GM19324 (cell line): ENCODE measurements around the gene SYT8.
"Not testable (repeated sequence)": the region's sequence is repeated elsewhere in the genome, so short reads cannot be mapped to it uniquely, and the experiment has no call there.

ENCODE experiments used
- ATAC-seq: cut with Tn5 transposase; IDR thresholded peaks from one replicate; pipeline ENCODE4 v1.9.1; 2021; ENCODE audit warnings: mild to moderate bottlenecking, moderate library complexity; ENCODE audit not compliant: unreplicated experiment, low FRiP score

Gene SYT8

DNA sequence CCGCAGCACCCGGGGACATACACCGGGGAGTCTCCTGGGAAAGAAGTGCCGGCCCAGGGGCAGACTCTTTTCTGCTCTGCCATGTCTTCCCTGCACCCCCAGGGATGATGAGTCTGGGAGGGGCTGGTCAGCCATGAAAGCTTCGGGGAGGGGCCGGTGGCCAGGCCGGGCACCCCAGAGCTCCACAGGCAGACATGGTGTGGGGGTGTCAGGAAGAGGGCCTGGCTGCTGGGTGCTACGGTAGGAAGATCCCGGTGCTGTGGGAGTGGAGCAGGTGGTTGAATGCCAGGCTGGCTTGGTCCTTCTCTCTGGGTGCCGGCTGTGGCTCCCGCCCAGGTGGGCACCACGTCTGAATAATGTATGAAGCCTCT, 35.5 kb downstream of the SYT8 start:
- ATAC-seq: no peak

DNA sequence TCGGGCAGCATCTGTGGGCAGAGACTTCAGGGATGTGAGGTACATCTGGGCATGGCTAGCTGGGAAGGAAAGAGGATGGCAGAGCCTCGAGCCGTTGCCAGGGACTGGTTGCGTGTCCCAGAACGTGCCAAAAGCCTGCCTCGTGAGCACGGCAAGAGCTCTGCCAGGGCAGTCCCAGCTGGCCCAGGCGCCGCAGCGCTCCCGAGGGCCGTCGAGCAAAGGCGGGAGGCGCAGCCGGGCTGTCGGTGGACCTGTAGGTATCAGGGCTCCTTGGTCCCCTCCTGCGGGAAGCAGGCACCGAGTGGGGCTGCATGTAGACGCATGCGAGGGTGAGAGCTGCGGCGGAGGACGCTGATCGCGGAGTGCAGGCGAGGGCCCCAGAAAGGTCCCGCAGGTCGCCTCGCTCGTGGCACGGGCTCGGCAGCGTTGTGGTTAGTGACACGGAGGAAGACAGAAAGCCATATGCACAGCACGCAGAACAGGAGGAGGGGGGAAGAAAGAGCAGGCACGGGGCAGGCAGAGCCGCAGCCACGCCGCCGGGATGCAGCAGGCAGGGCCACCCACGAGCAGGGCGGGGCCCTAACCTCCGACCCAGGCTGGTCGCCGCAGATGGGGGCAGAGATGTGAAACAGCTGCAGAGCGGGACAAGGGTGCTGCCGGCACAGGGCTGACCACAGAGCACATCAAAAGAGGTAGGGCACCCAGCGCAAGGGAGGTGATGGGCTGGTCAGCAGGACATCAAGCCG, 36.1 kb downstream of the SYT8 start:
- no peak for ATAC-seq

DNA sequence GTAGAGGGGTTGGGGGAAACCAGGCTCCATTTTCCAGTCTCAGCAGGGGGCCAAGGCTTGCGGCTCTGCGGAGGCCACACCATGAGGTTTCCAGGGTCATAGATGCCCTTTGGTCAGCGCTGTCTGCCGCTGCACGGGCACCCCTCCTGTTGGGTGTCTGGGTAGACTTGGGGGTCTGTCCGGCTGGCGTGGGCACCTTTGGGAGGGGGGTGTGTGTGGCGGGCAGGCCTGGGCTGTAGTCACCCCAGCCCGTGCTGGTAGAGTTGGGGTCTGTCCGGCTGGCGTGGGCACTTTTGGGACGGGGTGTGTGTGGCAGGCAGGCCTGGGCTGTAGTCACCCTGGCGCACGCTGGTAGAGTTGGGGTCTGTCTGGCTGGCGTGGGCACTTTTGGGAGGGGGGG, 36.7 kb downstream of the SYT8 start:
- ATAC-seq: no peak

DNA sequence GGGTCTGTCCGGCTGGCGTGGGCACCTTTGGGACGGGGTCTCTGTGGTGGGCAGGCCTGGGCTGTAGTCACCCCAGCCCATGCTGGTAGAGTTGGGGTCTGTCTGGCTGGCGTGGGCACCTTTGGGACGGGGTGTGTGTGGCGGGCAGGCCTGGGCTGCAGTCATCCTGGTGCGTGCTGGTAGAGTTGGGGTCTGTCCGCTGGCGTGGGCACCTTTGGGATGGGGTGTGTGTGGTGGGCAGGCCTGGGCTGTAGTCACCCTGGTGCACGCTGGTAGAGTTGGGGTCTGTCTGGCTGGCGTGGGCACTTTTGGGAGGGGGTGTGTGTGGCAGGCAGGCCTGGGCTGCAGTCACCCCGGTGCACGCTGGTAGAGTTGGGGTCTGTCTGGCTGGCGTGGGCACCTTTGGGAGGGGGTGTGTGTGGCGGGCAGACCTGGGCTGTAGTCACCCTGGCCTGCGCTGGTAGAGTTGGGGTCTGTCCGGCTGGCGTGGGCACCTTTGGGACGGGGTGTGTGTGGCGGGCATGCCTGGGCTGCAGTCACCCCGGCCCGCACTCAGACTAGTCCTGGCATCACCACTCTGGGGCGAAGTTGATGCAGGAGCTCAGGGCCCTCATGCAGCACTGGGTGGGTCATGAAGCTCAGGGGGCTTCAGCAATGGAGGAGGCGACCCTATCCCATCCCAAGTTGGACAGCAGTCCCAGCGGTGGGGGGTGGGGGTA, 37.6 kb downstream of the SYT8 start:
- no peak for ATAC-seq

DNA sequence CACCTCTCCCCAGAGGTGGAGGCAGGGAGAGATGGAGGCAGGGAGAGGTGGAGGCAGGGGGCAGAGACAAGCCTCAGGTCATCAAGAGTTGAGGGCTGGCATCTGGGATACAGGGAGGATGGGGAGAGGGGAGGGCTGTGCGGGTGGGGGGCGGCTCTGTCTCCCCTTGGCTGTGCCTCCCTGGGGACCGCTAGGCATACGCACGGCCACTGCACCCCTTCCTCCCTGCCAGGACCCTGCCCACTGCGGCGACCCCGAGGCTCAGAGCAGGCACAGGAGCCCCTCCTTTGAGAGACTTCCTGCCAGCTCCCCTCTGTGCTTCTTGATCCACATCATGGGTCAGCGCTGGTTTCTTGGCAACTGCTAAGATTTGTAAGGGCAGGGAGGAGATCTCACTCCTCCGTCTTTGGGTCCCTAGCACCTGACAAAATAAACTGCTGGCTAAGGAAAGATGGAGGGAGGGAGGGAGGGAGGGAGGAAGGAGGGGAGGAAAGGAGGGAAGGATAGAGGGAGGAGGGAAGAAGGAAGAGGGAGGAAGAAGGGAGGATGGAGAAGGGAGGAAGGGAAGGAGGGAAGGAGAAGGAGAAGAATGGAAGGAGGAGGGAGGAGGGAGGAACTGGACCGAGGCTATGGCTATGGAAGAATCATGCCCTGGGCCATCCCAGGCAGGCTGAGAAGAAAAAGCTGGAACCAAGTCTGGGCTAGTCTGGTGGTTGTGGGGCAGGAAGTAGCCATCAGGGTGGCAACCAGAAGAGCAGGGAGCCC, 38.4 kb downstream of the SYT8 start:
- ATAC-seq: no peak

DNA sequence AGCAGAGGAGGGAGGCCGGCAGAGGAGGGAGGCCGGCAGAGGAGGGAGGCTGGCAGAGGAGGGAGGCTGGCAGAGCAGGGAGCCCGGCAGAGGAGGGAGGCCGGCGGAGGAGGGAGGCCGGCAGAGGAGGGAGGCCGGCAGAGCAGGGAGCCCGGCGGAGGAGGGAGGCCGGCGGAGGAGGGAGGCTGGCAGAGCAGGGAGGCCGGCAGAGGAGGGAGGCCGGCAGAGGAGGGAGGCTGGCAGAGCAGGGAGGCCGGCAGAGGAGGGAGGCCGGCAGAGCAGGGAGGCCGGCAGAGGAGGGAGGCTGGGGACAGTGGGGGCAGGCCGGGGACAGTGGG, 39.0 kb downstream of the SYT8 start:
- not testable (repeated sequence) for ATAC-seq

DNA sequence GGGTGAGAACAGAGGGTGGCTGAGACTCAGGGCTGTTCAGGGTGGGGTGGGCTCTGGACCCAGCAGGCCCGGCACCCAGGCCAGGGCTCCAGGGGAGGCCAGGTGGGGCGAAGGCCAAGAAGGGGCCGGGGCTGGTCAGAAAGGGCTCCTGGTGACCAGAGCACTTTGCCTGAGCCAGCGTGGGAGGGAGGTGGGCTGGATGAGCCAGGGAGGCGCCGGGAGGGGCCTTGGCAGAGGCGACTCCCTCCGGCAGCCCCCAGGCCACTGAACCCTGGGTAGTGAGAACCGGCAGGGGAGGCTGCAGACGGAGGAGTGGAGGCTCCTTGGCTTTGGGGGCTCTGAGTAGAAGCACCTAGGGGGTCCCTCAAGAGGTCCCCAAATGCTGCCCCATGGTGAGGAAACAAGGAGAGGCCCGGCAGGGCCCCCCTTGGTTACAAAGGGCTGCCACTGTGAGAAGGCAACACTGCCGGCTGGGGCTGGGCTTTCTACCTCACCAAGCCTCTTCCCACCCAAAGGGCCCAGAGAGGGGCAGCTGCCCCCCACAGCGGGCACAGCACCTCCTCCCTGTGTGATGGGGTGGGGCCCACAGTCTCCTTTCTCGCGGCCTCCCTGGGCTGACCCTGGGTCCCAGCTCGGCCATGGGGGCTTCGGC, 39.8 kb downstream of the SYT8 start:
- ATAC-seq: not testable (repeated sequence)

DNA sequence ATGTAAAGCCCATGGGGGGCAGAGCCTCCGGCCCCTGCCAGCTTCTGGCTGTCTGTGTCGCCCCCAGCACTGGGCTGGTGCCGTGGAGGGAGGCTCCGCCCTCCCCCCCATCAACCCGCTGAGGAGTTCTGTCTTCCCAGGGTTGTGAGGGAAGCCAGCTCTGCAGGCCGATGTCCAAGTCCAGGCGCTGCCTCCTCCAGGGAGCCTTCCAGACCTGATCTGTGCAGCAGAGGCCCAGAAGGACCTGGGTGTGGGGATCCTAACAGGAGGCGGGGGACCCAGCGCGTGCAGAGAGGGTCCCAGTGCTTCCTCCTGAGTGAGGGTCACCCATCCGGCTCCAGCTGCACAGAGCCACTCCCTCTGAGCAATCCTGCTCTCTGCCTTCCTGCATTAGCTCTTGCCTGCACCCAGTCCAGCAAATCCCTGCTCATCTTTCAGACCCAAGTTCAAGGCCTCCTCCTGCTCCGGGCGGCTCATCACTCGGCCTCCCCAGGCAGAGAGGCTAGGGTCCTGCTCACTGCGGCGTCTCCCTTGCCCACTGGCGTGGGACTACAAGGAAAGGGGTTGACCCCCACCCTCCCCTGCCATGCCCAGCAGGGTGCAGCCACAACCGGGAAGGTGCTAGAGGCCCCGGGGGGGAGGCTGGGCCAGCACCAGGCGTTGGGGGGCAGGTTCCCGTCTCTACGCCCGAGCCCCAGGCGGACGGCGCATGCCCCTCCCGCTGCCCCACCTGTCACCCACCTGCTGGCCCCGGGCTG, 40.5 kb downstream of the SYT8 start:
- no peak for ATAC-seq

DNA sequence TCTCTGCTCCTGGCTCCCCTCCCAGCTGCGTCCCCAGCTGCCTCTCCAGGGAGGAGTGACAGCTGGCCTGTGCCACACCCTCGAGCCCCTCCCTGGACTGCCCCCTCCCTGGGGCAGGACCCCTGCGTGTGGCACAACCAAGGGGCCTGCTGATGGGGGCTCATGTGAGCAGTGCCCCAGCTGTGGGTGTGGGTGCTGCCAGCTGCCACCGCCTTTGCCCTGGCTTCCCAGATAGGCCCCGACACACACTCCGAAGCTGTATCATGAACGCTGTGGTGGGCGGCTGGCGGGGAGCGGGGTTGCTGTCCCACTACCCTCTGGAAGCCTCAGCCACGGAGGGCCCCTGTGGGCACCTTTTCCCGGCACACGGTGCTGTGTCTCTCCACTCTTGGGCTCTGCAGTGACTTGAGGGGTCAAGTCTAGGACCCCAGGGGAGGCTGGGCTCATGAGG, 41.1 kb downstream of the SYT8 start:
- not testable (repeated sequence) for ATAC-seq

DNA sequence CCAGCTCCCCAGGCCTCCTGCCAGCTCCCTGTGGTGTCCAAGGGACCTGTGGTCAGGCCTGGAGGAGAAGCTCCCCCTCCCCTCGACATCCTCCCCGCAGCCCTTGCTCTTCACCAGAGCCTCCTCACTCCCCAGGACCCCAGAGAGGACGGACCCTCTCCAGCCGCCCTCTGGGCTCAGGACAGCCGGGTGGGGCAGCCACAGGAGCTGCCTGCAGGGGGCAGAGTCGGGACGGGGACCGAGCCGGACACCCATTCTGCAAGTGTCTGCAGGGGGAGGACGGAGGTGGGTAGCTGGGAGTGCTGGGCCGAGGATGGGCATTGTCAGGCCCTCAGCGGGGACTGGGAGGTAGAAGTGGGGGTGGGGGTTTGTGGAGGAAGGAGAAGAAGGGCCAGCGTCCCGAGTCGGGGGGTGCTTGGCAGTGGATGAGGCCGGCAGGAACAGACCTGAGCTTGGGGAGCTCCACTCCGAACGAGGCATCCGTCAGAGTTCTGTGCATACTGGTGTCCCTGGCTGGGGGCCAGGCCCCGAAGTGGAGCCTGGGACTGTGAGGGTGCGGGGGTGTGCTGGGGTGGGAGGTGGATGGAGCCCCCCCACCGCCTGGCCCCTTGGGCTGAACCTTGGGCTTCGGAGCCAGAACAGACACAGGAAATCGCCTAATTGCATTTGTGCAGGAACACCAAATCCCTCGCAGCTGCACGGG, 41.7 kb downstream of the SYT8 start:
- ATAC-seq: no peak

DNA sequence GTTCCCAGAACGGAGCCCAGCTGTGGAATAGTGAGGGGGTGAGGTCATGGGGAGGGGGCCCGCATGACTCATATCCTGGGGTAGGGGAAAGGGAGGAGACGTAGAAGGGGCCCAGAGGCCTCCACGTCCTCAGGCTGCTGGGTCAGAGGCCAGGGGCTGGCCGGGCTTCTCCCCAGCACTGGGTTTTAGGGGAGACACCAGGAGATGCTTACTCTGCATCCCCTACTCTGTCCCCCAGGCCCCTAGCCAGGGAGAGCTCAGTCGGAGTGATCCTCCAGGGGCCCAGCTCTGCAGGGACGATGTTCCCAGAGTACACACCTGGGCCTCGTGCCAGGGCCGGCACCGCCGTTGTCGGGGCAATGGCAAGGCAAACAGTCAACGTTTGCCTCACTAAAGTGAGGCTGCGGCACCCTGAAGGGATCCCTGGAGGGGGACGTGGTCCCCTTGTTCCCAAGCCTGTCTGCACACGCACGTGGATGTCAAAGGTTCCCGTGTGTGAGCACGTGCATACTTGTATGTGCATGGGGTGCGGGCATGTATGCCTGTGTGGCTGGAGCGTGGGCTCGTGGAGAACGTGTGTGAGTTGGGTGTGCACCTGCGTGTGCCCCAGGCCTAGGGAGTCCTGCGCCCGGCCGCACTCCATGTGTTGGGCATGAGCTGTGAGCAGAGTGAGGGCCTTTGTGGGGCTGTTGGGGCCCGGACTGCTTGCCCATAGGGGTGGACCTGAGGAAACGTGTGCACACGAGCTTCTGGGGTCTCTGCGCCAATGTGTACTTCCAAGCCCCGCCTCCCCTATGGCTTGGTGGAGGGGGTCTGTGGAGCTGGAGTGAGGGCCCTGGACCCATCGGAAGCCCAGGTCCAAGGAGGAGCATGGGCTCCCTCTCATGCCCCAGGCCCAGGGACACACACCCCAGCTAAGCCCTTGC, 42.7 kb downstream of the SYT8 start:
- no peak for ATAC-seq

DNA sequence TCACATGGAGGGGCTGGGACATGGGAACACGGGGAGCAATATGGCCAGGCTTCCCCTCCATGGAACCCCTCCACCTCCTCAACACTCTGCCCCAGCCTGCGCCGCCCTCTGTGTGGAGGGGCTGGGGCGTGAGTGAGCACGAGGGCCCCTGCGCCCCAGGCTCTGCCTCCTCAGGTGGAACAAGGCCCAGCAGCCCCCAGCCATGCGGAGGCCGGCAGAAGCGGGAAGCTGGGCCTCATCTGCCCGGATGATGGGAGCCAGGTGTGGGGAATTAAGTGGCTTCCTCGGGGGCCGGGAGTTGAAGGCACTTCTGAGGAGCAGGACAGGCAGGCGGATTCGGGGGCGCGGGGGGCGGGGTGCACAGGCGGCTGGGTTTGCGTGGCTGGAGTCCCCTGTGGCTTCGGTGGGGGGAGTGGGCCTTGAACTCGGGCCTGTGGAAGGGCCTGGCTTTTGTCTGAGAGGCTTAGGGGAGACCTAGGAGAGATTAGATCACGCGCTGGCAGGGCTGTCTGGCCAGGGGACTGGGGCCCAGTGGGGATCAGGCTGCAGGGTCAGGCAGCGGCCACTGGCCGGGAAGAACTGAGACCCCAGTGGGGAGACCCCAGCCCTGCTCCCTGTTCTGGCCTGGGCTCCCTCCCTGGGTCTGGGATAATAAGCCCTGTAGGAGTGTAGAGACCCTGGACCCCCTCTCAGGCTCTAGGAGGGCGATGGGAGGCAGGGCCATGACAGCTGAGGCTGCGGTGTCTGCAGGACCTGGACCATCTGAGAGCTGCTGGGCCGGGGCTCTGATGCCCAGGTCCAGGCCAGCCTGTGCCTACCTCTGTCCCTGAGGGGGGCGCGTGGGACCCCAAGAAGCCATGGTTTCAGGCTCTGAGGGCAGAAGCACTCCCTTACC, 43.6 kb downstream of the SYT8 start:
- no peak for ATAC-seq

DNA sequence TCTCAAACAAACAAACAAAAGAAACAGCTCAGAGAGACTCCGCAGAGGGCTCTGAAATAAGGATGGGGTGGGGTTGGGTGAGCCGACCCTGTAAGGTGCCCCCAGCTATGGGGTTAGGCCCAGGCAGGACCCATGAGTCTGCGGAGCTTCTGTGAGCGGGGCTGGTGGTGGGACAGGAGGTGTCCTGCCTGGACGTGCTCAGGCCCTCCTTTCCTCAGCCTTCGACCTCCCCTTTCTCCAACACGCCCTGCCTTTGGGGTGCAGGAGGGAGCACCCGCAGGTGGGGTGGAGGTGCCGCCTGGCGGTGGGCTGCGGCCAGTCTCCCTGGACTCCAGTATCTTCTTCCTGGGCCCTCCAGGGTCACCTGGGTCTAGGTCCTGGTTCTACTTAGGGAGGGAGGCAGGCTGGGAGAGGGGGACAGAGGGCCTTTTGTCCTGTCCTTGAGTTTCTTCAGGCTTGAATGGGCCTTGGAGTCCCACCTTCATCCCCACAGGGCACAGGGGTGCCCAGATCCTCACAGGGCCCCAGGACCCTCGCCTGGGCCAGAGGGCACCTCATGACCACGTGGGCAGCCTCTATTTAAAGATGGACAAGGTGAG, 44.7 kb downstream of the SYT8 start:
- no peak for ATAC-seq

DNA sequence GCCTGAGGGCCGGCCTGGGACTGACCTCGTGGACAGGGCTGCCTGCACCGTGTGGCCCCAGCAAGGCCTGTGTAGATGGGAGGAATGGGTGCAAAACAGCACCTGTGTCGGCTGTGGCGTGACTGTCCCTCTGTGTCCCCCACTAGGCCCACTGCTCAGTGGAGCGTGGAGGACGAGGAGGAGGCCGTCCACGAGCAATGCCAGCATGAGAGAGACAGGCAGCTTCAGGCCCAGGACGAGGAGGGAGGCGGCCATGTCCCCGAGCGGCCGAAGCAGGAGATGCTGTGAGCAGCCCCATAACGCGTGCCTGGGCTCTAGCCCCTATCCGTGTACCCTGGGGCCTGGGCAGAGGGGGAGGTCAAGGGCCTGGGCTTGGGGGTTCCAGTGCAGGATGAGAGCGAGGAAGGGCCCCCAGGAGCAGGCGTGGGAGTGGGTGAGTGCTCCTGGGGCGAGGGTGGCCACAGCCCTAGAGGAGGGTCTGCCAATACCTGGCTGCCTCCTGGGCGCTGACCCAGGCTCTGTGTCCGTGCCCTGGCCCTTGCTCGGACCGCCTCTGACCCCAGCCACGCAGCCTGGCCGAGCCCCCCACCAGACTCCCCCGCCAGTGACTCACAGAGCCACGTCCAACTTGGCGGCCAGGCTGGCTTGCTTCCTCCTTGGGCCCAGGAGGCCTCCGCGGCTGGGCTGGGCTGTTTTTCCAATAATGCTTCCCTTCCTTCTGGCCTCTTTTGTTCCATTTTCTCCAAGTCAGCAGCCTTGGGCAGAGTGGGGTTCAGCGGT, 45.3 kb downstream of the SYT8 start:
- ATAC-seq: no peak

DNA sequence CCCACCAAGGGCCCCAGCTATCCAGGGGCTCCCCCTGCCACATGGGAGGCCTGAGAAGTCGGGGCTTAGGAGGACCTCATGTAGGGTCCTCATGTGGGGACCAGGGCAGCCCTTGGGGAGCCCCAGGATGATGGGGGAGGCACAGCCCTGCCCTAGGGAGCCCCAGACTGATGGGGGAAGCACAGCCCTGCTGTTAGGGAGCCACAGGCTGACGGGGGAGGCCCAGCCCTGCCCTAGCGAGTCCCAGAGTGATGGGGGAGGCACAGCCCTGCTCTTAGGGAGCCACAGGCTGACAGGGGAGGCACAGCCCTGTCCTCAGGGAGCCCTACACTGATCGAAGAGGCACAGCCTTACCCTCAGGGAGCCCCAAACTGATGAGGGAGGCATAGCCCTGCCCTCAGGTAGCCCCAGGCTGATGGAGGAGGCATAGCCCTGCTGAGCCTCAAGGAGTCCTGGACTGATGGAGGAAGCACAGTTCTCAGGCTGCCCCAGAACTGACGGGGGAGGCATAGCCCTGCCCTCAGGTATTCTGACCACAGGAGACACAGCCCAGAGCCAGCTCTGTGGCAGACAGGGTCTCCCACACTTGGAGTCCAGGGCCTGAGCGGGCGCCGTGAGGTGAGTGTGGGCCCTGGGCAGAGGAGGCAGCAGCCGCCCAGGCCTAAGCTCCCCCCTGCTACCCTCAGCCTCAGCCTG, 46.1 kb downstream of the SYT8 start:
- no peak for ATAC-seq
